ENCODE measurements around the gene LPIN1.

The LPIN1 gene

GRCh38 chr2:11764920-11765319, 18.5 kb downstream of the LPIN1 start:
- Histone ChIP-seq H2AFZ (ENCODE audit: low read depth) (no peak overlapping the region), H3K36me3 (ENCODE audit: insufficient read depth) (peaks cover 14% of the 10 kb centered on the region; the same call in 1 of the 2 replicates), H3K9ac (no peak overlapping the region), H3K4me3 (IDR thresholded peaks at IDR 0.05; ENCODE audit: insufficient read depth, low read depth, low read length) (no peak overlapping the region), H3K4me1 (ENCODE audit: low read depth, poor library complexity, severe bottlenecking) (peaks cover 3% of the 10 kb centered on the region), H4K20me1 (ENCODE audit: insufficient read depth) (no peaks in the 10 kb centered on the region), H3K79me2 (ENCODE audit: insufficient read depth, low read depth) (peaks cover 50% of the 10 kb centered on the region), H3K27me3 (ENCODE audit: insufficient read depth, low read depth) (no peaks in the 10 kb centered on the region), H3K27ac (no peak overlapping the region), H3K4me2 (no peak overlapping the region)
- no peak for TF ChIP-seq CTCF (conservative IDR thresholded peaks at IDR 0.05; ENCODE audit: low read depth, low read length)

GRCh38 chr2:11765501-11765900, 19.1 kb downstream of the LPIN1 start:
- peaks cover 20% of the 10 kb centered on the region; the same call in 1 of the 2 replicates for H3K36me3 ChIP-seq (ENCODE audit: insufficient read depth)
- peaks cover 50% of the 10 kb centered on the region for H3K79me2 ChIP-seq (ENCODE audit: insufficient read depth, low read depth)
- no peaks in the 10 kb centered on the region for H3K27me3 ChIP-seq (ENCODE audit: insufficient read depth, low read depth)
- no peak overlapping the region for H3K4me2 ChIP-seq
- H3K27ac ChIP-seq, result no peak overlapping the region
- no peak for TF ChIP-seq CTCF (conservative IDR thresholded peaks at IDR 0.05; ENCODE audit: low read depth, low read length)
- H3K9ac ChIP-seq, result no peak overlapping the region
- H2AFZ ChIP-seq (ENCODE audit: low read depth), result no peak overlapping the region
- no peaks in the 10 kb centered on the region for H4K20me1 ChIP-seq (ENCODE audit: insufficient read depth)
- H3K4me1 ChIP-seq (ENCODE audit: low read depth, poor library complexity, severe bottlenecking), result peaks cover 3% of the 10 kb centered on the region
- no peak overlapping the region for H3K4me3 ChIP-seq (IDR thresholded peaks at IDR 0.05; ENCODE audit: insufficient read depth, low read depth, low read length)

GRCh38 chr2:11766016-11766415, 19.6 kb downstream of the LPIN1 start:
- H3K9ac ChIP-seq, result no peak overlapping the region
- no peaks in the 10 kb centered on the region for H4K20me1 ChIP-seq (ENCODE audit: insufficient read depth)
- H3K4me1 ChIP-seq (ENCODE audit: low read depth, poor library complexity, severe bottlenecking), result peaks cover 3% of the 10 kb centered on the region
- H3K36me3 ChIP-seq (ENCODE audit: insufficient read depth), result peaks cover 23% of the 10 kb centered on the region; the same call in 1 of the 2 replicates
- no peak overlapping the region for H3K27ac ChIP-seq
- peaks cover 45% of the 10 kb centered on the region for H3K79me2 ChIP-seq (ENCODE audit: insufficient read depth, low read depth)
- no peak for TF ChIP-seq CTCF (conservative IDR thresholded peaks at IDR 0.05; ENCODE audit: low read depth, low read length)
- H3K27me3 ChIP-seq (ENCODE audit: insufficient read depth, low read depth), result no peaks in the 10 kb centered on the region
- no peak overlapping the region for H3K4me2 ChIP-seq
- H3K4me3 ChIP-seq (IDR thresholded peaks at IDR 0.05; ENCODE audit: insufficient read depth, low read depth, low read length), result no peak overlapping the region
- no peak overlapping the region for H2AFZ ChIP-seq (ENCODE audit: low read depth)

GRCh38 chr2:11767779-11768178, 21.3 kb downstream of the LPIN1 start:
- no peak overlapping the region for H3K4me3 ChIP-seq (IDR thresholded peaks at IDR 0.05; ENCODE audit: insufficient read depth, low read depth, low read length)
- peaks cover 29% of the 10 kb centered on the region for H3K79me2 ChIP-seq (ENCODE audit: insufficient read depth, low read depth)
- H3K4me2 ChIP-seq, result no peak overlapping the region
- H2AFZ ChIP-seq (ENCODE audit: low read depth), result no peak overlapping the region
- H4K20me1 ChIP-seq (ENCODE audit: insufficient read depth), result no peaks in the 10 kb centered on the region
- H3K36me3 ChIP-seq (ENCODE audit: insufficient read depth), result peaks cover 23% of the 10 kb centered on the region; the same call in 1 of the 2 replicates
- no peak for TF ChIP-seq CTCF (conservative IDR thresholded peaks at IDR 0.05; ENCODE audit: low read depth, low read length)
- H3K9ac ChIP-seq, result no peak overlapping the region
- no peak overlapping the region for H3K27ac ChIP-seq
- peaks cover 3% of the 10 kb centered on the region for H3K4me1 ChIP-seq (ENCODE audit: low read depth, poor library complexity, severe bottlenecking)
- H3K27me3 ChIP-seq (ENCODE audit: insufficient read depth, low read depth), result no peaks in the 10 kb centered on the region
